ENCODE results near the gene POFUT2.
A peak's percentile ranks its signal among the peaks of the same experiment; 100 is the strongest.
"Not testable (repeated sequence)": the region's sequence is repeated elsewhere in the genome, so short reads cannot be mapped to it uniquely, and the experiment has no call there.

Gene POFUT2

DNA sequence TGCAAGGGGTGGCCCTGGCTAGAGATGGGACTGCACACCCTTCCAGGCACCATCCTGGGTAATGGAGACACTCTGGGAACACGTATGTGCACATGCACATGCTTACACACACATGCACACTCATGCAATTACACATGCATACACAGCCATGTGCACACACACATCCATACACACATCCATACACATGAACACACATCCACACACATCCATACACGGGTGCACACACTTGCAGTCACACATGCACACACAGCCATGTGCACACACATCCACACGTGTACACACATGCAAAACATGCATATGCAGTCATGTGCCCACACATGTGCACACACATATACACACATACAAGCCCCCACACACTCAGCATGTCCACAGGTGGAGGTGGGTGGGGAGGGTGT lies 22.3 kb upstream of the POFUT2 start:
- no peak for ATAC-seq

DNA sequence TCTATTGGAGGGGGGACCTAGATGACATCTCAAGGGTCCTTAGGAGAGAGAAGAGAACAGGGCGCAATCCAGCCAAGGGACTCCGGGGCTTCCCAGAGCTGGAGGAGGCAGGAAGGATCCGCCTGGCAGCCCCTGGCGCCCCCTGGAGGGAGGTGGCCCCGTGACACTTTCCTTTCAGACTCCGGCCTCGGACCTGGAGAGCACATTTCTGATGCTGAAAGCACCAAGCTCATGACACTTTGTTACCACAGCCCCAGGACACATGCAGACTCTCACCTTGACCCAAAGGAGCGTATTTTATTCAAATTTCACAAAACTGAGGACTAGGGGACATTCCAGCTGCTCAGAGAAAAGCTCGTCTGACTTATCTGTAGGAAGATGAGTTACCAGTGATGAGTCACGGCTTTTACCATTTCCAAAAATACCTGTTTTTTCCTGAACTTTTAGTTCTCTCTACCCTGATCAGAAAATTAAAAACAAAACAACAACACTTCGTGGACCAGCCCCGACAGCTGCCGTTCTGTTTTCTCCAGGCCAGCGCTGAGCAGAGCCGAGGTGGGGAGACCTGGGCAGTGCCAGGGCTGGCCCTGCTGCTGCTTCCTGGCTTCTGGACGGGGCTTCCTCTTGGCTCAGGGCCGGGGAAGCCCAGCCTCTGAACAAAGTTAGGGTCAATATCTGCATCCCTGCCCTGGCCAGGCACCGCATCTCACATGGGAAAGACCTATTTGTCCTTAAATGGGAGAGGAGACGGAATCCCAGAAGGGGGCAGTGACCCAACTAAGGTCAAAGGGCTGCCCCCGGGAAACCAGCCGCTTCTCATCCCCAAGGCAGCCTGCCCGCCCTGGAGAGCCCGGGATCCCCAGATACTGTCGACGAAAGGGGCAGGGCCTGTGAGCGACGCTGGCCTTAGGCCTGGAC lies 21.6 kb upstream of the POFUT2 start:
- ATAC-seq = peak in 1 of 2 donors; percentile 36

DNA sequence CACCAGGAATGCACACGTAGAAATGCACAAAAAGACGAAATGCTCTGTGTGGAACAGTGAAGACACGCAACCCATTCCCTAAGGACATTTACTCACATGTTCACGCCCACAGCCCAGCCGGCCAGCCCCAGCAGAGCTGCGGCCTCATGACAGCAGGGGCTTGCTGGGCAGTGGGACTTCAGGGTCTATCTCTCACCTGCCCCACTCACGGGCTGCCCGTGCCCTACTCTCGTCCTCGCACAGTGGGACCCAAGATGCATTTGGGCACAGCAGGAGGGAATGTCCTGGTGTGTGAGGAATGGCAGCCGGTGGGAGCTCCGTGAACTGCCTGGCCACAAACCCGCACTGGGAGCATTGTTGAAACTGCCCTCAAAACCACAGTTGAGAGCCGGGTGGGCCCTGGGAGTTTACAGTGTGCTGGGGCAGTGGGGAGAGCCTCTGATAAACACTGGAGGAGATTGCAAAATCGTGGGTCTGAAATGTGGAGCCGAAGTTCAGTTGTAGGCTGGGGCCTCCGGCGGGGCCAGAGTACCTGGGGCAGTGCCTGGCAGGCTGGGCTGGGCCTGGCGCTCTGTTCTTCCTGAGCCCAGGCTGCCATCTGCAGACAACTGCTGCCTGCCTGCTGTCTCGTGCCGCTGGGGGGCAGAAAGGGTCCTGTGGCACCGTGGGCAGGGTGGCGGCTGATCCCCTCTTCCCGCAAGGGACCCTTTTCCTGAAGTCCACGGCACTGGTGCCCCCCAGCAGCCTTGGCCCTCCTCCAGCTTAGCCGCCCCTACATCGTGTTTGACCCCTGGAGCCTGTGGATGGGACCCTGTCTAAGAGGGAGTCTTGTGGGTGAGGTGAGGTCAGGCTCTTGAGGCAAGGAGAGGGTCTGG lies 20.7 kb upstream of the POFUT2 start:
- no peak for ATAC-seq

DNA sequence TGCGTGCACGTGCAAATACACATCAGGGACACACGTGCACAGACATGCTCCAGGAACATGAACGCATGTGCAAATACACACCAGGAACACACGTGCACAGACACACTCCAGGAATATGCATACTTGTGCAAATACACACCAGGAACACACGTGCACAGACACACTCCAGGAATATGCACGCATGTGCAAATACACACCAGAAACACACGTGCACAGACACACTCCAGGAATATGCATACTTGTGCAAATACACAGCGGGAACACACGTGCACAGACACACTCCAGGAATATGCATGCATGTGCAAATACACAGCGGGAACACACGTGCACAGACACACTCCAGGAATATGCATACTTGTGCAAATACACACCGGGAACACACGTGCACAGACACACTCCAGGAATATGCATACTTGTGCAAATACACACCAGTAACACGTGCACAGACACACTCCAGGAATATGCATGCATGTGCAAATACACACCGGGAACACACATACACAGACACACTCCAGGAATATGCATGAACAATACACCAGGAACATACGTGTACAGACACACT lies 20.0 kb upstream of the POFUT2 start:
- not testable (repeated sequence) for ATAC-seq

DNA sequence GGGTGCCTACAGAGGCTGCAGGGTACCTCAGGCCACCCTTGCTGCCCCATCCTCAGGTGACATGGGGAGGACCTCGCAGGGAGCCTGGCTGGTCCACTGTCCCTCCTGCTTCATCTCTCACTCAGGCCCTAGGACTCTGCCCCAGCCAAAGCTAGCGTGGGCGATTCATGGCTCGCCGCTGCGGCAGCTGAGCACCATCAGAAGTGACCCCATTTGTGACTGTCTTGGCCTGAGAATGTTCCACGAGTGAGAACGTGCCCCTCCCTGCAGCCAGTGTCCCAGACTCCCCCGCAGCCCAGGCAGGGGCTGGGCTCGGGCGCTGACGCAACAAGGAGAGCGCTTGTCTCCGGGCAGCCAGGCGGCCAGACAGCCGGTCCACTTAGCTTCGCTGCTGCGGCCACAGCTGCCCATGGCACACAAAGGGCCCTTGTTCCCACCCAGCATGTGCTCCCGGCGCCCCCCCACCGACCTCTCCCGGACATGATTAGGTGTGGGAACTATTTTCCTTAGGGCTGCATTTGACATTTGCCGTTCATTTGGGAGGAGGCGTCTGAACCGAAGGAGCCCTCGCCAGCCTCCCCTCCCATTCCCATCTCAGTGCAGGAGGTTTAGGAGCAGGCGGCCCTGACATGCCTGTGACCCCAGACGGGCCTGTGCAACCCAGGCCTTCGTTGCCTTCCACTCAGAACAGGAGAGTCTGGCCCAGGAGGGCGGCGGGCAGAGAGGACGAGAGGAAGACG lies 19.3 kb upstream of the POFUT2 start:
- ATAC-seq = no peak

DNA sequence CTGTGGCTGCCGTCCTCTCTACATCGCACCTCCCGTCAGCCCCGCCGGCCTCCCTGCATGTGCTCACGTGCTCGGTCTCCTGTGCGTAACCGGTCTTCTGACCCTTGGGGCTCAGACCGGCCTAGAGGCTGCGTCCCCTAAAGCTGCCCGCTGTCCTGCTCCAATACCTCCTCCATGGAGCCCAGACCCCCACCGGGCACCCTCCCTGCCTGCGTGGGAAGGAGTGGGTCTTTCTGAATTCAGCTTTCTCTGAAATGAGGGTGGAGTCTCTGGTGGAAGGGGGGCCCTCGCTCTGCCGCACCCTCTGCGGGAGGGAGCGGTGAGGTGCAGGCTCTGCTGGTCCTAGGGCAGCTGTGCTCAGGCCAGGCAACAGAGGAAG lies 18.7 kb upstream of the POFUT2 start:
- no peak for ATAC-seq

DNA sequence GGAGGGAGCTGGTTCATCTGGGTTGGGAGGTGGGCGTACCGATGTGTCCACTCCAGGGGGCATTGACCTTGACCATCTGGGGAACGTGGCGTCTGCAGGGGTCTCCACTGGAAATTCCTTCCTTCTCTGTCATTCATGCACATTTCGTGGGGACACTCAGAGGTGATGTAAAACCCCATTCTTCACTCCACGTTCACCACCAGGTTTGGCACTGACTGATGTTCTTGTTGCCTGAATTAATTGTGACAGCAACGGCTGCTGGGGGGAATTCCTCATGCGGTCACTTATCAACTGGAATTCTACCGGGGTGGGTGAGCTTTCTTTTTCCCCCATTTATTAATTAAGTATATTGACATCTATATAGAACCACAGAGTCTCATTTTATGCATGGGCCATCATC lies 18.1 kb upstream of the POFUT2 start:
- no peak for ATAC-seq

DNA sequence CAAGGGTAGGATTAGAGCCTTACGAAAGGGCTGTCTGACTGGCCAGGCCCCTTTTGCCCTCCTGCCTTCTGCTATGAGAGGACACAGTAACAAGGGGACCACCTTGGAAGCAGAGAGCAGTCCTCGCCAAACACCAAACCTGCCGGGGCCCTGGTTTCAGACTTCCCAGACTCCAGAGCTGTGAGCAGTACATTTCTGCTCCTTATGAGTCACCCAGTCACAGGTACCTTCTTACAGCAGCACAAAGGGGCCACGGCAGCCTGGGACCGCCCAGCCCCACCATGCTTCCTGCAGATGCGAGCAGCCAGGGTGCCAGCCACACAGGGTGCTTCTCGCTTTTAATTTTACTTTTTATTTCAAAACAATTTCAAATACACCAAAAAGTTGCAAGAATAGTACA lies 17.2 kb upstream of the POFUT2 start:
- ATAC-seq = peak in 1 of 2 donors; percentile 58

DNA sequence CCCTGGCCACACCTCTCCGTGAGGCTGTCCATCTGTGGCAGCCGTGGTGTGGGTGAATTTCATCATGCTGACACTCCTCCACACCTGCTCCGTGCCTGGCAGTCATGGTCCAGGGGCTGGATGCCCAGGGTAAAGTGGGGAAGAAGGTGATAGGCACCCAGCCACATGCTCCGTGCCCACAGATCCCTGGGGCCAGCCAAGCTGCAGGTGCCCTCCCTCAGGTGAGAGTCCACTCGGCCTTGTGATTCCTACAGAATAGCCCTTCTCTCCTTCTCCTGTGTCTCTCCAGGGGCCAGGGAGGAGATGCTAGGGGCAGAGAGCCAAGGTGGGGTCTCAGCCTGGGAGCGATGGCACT lies 16.8 kb upstream of the POFUT2 start:
- ATAC-seq = no peak

DNA sequence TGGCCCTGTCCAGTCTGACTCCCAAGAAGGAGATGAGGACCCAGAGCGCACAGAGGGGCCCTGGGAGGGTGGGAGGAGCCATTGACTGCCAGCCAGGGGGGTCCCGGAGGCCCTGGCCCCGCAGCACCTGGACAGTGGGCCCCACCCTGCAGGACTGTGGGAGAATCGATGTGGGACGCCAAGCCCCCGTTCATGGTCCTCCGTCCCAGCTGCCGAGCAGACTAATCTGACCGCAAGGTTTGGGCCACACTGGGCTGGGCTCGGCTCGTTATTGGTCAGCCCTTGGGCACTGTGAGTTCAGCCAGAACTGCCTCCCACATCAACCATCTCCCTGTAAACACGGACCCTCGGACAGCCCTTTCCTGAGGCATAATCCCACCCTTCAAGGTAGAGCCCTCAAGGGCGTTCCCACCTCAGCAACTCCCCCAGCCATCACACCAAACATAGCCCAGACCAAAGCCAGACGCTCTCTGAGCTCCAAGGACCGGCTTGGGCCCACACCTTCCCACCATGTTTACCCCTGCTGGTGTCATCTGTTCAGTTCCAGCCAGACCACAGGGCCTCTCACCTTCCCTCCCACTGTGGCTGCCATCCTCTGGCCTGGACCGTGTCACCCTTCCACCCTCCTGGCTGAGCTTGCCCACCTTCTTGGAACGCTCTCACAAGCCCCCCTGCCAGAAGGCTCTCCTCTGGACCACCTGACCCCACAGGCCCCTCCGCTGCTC lies 16.2 kb upstream of the POFUT2 start:
- no peak for ATAC-seq

DNA sequence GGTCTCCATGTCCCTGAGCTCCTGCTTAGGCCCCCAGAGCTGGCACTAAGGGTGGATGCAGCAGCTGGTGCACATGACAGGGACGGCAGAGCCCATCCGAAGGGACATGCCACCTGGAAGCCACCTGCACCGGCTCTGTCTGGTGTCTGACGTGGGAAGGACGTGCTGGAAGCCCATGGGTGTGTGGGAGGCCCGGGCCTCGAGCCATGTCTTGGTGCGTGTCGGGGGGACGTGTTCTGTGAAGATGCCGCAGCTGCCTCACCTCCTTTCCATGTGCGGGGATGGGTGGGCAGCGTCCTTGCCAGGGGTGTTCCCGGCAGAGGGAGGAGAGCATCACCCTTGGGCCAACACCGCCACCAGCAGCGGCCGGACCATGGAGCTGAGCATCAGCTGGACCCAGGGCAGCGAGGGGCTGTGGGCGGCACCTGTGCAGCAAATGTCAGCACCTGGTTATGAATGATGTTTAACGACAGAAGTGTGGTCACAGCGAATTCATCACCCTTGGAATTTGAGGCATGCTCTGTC lies 15.5 kb upstream of the POFUT2 start:
- no peak for ATAC-seq

DNA sequence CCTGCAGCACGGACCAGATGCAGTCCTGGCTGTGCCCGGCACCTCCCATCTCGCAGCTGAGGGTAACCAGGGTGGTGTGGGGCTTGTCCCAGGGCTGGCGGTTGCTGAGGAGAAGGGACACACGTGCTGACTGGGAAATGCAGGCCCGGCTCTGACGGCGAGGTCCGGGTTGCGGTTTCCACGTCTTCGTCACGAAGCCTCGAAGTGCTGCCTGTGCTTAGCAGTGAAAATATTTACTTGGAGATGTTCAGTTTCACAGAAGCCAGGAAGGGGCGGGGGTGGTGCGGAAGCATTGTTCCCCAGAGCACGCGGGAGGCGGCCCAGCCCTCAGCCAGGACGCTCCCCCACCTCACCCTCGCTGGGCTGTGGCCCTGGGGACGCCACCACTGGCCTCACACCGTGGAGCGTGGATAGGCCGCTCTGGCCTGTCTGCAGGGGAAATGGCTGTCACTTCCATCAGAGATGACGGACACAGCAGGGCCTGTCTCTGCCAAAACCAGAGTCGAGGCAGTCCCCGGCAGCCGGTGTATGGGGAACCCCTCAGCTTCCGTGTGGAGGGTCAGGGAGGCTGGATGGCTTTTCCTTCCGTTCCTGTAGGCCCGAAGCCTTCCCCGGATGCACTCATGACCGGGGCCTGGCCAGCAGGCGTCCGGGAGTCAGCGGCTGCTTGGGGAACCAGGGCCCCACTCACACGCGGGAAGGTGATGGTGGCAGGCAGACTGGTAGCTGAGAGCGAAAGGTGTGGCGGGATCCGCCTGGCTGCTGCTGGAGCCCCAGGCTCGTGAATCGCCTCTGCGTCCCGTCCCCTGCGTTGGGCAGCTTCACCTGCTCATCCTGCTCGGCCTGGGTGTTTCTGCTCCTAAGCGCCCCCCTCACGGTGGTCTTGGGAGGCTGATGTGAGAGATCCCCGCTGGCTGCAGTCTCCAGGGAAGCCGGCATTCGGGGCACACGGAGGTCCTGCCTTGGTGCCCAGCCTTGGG lies 14.7 kb upstream of the POFUT2 start:
- ATAC-seq = peak; percentile 66 to 73

DNA sequence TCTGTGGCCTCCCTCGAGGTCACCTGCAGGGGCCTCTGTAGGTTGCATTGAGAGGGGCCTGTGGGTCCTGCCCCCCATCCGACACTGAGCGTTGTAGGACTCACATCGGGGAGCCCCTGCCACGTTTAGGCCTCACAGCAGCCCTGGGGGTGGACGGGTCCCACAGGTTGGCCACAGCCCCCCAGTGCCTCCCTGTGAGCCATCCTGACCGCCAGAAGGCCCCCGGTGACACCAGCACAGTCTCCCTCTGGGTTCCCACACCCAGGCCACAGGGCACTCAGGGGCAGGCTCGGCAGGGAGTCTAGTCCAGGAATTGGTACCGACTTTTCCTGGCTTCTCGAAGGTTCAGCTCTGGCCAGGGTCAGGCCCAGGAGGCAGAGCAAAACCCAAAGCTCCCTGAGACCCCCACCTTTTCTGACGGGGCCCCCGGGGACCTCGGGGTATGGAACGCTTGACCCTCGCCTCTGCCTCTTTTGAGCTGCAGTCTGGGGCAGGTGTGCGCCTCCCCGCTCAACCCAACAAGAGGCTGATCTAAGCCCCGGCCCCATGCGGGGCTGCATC lies 13.9 kb upstream of the POFUT2 start:
- no peak for ATAC-seq

DNA sequence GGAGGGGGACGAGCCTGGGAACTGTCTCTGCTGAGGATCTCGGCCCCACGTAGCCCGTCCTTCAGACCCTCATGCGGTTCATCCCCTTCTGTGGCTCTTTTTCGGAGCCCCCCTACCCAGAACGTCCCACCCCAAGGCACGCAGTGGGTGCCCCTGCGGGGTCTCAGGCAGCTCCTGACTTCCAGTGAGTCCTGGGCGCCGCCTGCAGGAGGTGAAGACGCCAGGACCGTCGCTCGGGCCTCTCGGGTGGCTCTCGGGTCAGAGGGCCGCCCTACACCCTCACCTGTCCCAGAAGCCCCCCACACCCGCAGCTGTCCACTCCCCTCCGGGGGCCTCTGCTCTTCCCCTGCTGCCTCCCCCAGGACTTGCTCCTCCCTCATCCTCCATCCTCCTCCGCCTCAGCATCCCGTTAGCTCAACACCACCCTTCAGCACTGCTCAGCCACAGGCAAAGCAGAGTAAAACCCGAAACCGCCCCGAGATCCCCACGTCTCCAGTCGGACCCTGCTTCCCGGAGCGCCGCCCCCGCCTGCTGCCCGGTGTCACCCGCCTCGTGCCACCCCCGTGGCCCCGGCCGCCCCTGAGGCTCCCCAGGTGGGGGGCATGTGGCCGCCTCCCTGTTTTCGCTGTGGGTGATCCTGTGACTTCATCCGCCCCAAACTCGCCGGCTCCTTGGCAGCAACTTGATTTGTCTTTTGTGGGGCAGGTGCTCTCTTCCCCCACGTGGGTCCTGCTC lies 13.3 kb upstream of the POFUT2 start:
- no peak for ATAC-seq

DNA sequence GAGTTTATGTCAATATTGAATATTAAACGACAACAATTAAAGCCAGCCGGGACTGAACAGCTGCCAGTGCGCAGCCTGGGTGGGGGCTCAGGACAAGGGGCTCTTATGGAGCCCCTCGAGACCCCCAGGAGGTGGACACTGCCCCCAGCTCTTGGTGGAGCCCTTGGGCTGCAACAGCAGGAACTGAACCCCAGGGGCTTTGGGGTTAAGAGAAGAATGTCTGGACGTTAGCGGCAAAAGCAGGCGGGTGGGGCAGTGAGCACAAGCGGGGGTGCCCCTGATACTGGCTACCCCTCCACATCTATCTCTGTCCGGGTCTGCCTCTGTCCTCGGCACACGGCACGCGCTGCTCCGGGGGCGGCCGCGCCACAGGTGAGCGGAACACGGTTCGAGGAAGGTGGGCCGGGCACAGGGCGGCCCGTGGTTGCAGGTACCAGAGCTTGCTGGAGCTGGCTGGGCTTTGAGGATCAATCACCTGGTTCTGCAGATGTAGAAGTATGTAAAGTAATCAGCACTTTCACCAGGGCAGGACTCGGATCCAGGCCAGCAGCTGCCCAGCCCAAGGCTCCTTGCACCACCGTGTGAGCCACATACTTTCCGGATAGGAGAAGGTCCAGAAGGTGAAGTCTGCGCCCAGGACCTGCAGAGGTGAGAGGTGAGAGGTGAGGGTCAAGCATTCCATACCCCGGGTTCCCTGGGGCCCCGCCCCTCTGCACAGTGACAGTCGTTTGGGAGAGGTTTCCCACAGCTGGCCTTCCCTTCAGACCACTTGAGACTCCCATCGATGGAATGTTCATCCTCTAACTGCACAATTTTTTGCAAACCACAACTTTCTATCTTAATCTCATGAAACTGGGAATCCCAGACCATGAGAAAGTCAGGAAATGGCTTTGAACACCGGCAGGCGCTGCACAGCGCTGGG lies 12.4 kb upstream of the POFUT2 start:
- no peak for ATAC-seq

DNA sequence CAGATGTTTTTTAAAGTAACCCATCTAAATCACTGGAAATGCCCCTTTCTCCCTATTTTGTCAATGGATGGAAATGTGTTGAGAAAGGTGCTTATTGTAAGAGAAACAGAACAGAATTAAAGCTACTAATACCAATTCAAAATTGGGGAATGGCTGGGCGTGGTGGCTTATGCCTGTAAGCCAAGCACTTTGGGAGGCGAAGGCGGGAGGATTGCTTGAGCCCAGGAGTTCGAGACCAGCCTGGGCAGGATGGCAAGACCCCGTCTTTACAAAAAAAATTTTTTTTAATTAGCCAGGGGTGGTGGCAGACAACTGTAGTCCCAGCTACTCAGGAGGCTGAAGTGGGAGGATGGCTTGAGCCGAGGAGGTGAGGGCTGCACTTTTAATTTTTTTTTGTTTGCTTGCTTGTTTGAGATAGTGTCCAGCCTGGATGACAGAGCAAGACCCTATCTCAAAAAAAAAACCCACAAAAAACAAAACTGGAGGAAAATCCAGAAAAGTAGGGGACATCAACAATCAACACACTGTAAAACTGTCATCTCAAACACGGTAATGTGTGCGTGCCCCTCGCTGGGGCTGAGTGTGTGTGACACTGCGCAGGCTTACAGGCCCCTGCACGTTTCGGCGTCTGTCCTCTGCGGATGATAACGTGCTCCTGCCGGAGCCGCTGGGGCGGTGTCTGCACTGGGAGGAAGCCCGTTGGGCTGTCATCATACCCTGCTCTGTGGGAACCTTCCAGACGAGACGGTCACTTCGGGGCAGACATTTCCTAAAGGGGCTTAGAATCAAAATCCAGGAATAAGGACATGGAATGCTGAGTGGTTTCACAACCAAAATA lies 11.6 kb upstream of the POFUT2 start:
- ATAC-seq = no peak

DNA sequence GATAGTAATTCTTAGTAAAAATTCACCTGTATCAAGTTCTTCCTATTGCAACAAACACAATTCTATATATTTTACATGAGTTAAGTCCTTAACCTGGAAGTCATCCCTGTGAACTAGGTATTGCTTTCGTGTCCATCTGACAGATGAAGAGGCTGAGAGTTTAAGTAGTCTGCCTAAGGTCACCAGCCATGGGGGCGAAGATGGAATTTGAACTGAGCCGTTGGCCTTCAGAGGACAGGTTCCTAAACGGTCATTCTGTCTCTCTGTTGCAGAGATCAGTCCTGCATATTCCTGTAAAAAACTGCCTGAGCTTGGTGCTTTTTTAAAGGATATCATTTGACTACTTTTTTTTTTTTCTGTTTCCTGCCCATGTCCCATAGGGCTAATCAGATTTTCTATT lies 10.2 kb upstream of the POFUT2 start:
- no peak for ATAC-seq

All from activated CD4-positive, CD25-positive, alpha-beta regulatory T cell treated with anti-CD3 and anti-CD28 coated beads, Interleukin-2, amount 50 U/mL, for 24 hours (primary cell).